Effector CD4-positive, alpha-beta T cell (primary cell): ENCODE measurements around the gene ASPHD1.
"Not testable (repeated sequence)": the region's sequence is repeated elsewhere in the genome, so short reads cannot be mapped to it uniquely, and the experiment has no call there.

Experiments
- DNase-seq: peaks from one replicate; pipeline ENCODE4 v3.0.0-alpha.2; 2020

The ASPHD1 gene

GRCh38 chr16:29877266-29877961 is 22.9 kb upstream of the ASPHD1 start:
- no peak for DNase-seq

- no peak for DNase-seq
These were observed 22.1 kb upstream of the ASPHD1 start for GRCh38 chr16:29878172-29878571.

GRCh38 chr16:29881050-29881449 is 19.2 kb upstream of the ASPHD1 start:
- DNase-seq: no peak

- no peak for DNase-seq
These were observed 16.3 kb upstream of the ASPHD1 start for GRCh38 chr16:29883987-29884386.

- not testable (repeated sequence) for DNase-seq
These were observed 10.9 kb upstream of the ASPHD1 start for GRCh38 chr16:29889372-29889771.

GRCh38 chr16:29891525-29892457 is 8.5 kb upstream of the ASPHD1 start:
- DNase-seq: no peak

GRCh38 chr16:29892458-29892813 is 7.9 kb upstream of the ASPHD1 start:
- no peak for DNase-seq

- DNase-seq: no peak
These were observed 6.7 kb upstream of the ASPHD1 start for GRCh38 chr16:29893553-29893952.

- DNase-seq: no peak
These were observed 5.9 kb upstream of the ASPHD1 start for GRCh38 chr16:29894352-29894751.

GRCh38 chr16:29896841-29897240 is 3.4 kb upstream of the ASPHD1 start:
- no peak for DNase-seq

GRCh38 chr16:29897333-29897732 is 3.0 kb upstream of the ASPHD1 start:
- no peak for DNase-seq

- no peak for DNase-seq
These were observed 2.0 kb upstream of the ASPHD1 start for GRCh38 chr16:29898135-29898803.

- no peak for DNase-seq
These were observed 1.3 kb upstream of the ASPHD1 start for GRCh38 chr16:29898804-29899515.

- DNase-seq: no peak
These were observed 679 bp upstream of the ASPHD1 start, which contains the start of gene SEZ6L2 for GRCh38 chr16:29899516-29900101. SEZ6L2 (minus strand) TSS chr16:29899550; CDS start chr16:29899019, 531 bp downstream.

- DNase-seq: no peak
These were observed 759 bp downstream of the ASPHD1 start for GRCh38 chr16:29900888-29901606.

GRCh38 chr16:29901607-29901945 is 1.3 kb downstream of the ASPHD1 start:
- no peak for DNase-seq

GRCh38 chr16:29903590-29903989 is 3.3 kb downstream of the ASPHD1 start:
- no peak for DNase-seq

GRCh38 chr16:29904947-29905346 is 4.7 kb downstream of the ASPHD1 start:
- DNase-seq: no peak

GRCh38 chr16:29905668-29906067 is 5.4 kb downstream of the ASPHD1 start:
- no peak for DNase-seq

GRCh38 chr16:29906520-29907244 is 6.4 kb downstream of the ASPHD1 start:
- no peak for DNase-seq

- DNase-seq: no peak
These were observed 7.7 kb downstream of the ASPHD1 start for GRCh38 chr16:29907973-29908372.
